Prostate gland (tissue), 2 donors: ENCODE results near the gene TSPAN7. TPM values are rescaled to one million over a fixed set of nuclear protein-coding genes. Genes with fewer than 3 reads are reported as not detected.

Source experiments
- DNase-seq: peaks from one replicate; pipeline ENCODE4 v3.0.0-alpha.2; 2019; ENCODE audit warnings: low spot score
- H3K27ac ChIP-seq, 2 donors: fragments of 200-600 bp; sonication (generic); 2 replicates each; pipeline ENCODE4 v1.5.1; 2017 to 2019
- H3K27me3 ChIP-seq: fragments of 200-600 bp; sonication (generic); replicated peaks from 2 replicates; pipeline ENCODE4 v1.5.1; 2019; ENCODE audit not compliant: insufficient read depth
- H3K36me3 ChIP-seq, 2 donors: fragments of 200-600 bp; sonication (generic); 1 replicate in 1 of 2; 2 replicates in 1 of 2; pipeline versions ENCODE4 v1.5.1 to v1.8.1; 2017 to 2019
- H3K4me1 ChIP-seq: fragments of 200-600 bp; sonication (generic); replicated peaks from 2 replicates; pipeline ENCODE4 v1.5.1; 2019
- H3K4me3 ChIP-seq, 2 donors: fragments of 200-600 bp; sonication (generic); 2 replicates each; pipeline ENCODE4 v1.5.1; 2017 to 2019
- H3K9me3 ChIP-seq: fragments of 200-600 bp; sonication (generic); 2 replicates; pipeline ENCODE4 v1.5.1; 2017
- CTCF ChIP-seq, 4 experiments: fragments of 200-600 bp in 2 of 4; fragments of 450-650 bp in 2 of 4; sonication (generic) in 2 of 4; IDR thresholded peaks; 1 replicate in 3 of 4; 2 replicates in 1 of 4; pipeline ENCODE4 v1.5.1; 2016 to 2019; ENCODE audit warnings: antibody characterized with exemption in 4 of 4, mild to moderate bottlenecking in 2 of 4, moderate library complexity in 2 of 4
- POLR2A ChIP-seq: fragments of 450-650 bp; IDR thresholded peaks from one replicate; pipeline ENCODE4 v1.6.1; 2016; ENCODE audit warnings: antibody characterized with exemption, mild to moderate bottlenecking
- POLR2AphosphoS5 ChIP-seq: sonication (generic); formaldehyde crosslinking; IDR thresholded peaks from one replicate; pipeline ENCODE4 v1.6.1; 2017; ENCODE audit warnings: antibody characterized with exemption
- WGBS: methylation state at CpG from one replicate; pipeline ENCODE4 v1.1.5; 2018; 5-methylcytosine and 5-hydroxymethylcytosine counted together
- intact Hi-C: fragments of 100-400 bp; cut with DNase I; formaldehyde crosslinking; loops from one replicate; pipeline ENCODE4 v1.14.2; 2022
- total RNA-seq, 2 donors: library from RNA; depleted of rRNA; stranded (reverse); fragments of >200 nt; gene quantifications; one replicate each; pipeline ENCODE4 v1.1.0, GENCODE V29; 2016

Gene TSPAN7
- total RNA-seq, 2 donors from 2014 or later = 11.4 to 16.4 TPM

- Histone ChIP-seq H3K27me3 (no peaks in the 10 kb centered on the region), H3K36me3 (no peaks in the 10 kb centered on the region), H3K9me3 (no peaks in the 10 kb centered on the region), H3K4me1 (no peaks in the 10 kb centered on the region), H3K27ac (no peak overlapping the region), H3K4me3 (no peak overlapping the region)
- intact Hi-C loops = no loop called here
- DNase-seq = no peak
- TF ChIP-seq POLR2AphosphoS5 (no peak), CTCF (IDR thresholded peaks at IDR 0.05) (no peak), POLR2A (no peak)
- WGBS = 88% methylated on average over 3 of the region's 3 CpGs
Observed at GRCh38 chrX:38675856-38676255, 114.5 kb downstream of the TSPAN7 start.

GRCh38 chrX:38678183-38678582 is 116.8 kb downstream of the TSPAN7 start:
- no peak overlapping the region for H3K4me3 ChIP-seq
- WGBS = 56% methylated on average over 4 of the region's 4 CpGs
- intact Hi-C loops = no loop called here
- H3K27ac ChIP-seq = no peak overlapping the region
- no peaks in the 10 kb centered on the region for H3K9me3 ChIP-seq
- no peaks in the 10 kb centered on the region for H3K27me3 ChIP-seq
- DNase-seq = no peak
- no peak for TF ChIP-seq CTCF (IDR thresholded peaks at IDR 0.05)
- no peak for TF ChIP-seq POLR2A
- TF ChIP-seq POLR2AphosphoS5 = no peak
- H3K4me1 ChIP-seq = no peaks in the 10 kb centered on the region
- H3K36me3 ChIP-seq = no peaks in the 10 kb centered on the region

- Histone ChIP-seq H3K4me1 (no peaks in the 10 kb centered on the region), H3K9me3 (no peaks in the 10 kb centered on the region), H3K36me3 (no peaks in the 10 kb centered on the region), H3K27ac (no peak overlapping the region), H3K27me3 (no peaks in the 10 kb centered on the region), H3K4me3 (no peak overlapping the region)
- intact Hi-C loops = no loop called here
- TF ChIP-seq POLR2AphosphoS5 (no peak), CTCF (IDR thresholded peaks at IDR 0.05) (no peak), POLR2A (no peak)
- 93% methylated on average over 2 of the region's 2 CpGs for WGBS
- DNase-seq = no peak
Observed at GRCh38 chrX:38678821-38679220, 117.5 kb downstream of the TSPAN7 start.

GRCh38 chrX:38679695-38680094 is 118.4 kb downstream of the TSPAN7 start:
- Histone ChIP-seq H3K4me3 (no peak overlapping the region), H3K9me3 (no peaks in the 10 kb centered on the region), H3K4me1 (no peaks in the 10 kb centered on the region), H3K27ac (no peak overlapping the region), H3K27me3 (no peaks in the 10 kb centered on the region), H3K36me3 (no peaks in the 10 kb centered on the region)
- intact Hi-C loops = no loop called here
- DNase-seq = no peak
- 54% methylated on average over 2 of the region's 2 CpGs for WGBS
- TF ChIP-seq POLR2AphosphoS5 (no peak), CTCF (IDR thresholded peaks at IDR 0.05) (no peak), POLR2A (no peak)

GRCh38 chrX:38682095-38682494 is 120.8 kb downstream of the TSPAN7 start:
- Histone ChIP-seq H3K27ac (no peak overlapping the region), H3K36me3 (no peaks in the 10 kb centered on the region), H3K27me3 (no peaks in the 10 kb centered on the region), H3K4me1 (no peaks in the 10 kb centered on the region), H3K4me3 (no peak overlapping the region), H3K9me3 (no peaks in the 10 kb centered on the region)
- DNase-seq = no peak
- WGBS = 37% methylated on average over 2 of the region's 2 CpGs
- intact Hi-C loops = no loop called here
- no peak for TF ChIP-seq CTCF (IDR thresholded peaks at IDR 0.05)
- TF ChIP-seq POLR2AphosphoS5 = no peak
- TF ChIP-seq POLR2A = no peak
